GM21576 (cell line): ENCODE data around the gene HMX3.

Experiments
- ATAC-seq: cut with Tn5 transposase; IDR thresholded peaks from one replicate; pipeline ENCODE4 v1.9.1; 2021; ENCODE audit warnings: mild to moderate bottlenecking, moderate library complexity; ENCODE audit not compliant: unreplicated experiment

Gene HMX3

GRCh38 chr10:123134343-123134914 is 1.3 kb upstream of the HMX3 start:
- no peak for ATAC-seq

- no peak for ATAC-seq
Measured at GRCh38 chr10:123134915-123135414, 805 bp upstream of the HMX3 start.

- no peak for ATAC-seq
Measured at GRCh38 chr10:123136221-123136805, 543 bp downstream of the HMX3 start.

- no peak for ATAC-seq
Measured at GRCh38 chr10:123136806-123137642, 1.3 kb downstream of the HMX3 start.

GRCh38 chr10:123139165-123139520 is 3.4 kb downstream of the HMX3 start:
- ATAC-seq = no peak

- no peak for ATAC-seq
Measured at GRCh38 chr10:123139521-123140163, 3.9 kb downstream of the HMX3 start.

- no peak for ATAC-seq
Measured at GRCh38 chr10:123140164-123140982, 4.6 kb downstream of the HMX3 start.

- ATAC-seq = no peak
Measured at GRCh38 chr10:123140983-123141390, 5.2 kb downstream of the HMX3 start.

- ATAC-seq = no peak
Measured at GRCh38 chr10:123141791-123142700, 6.3 kb downstream of the HMX3 start.

- no peak for ATAC-seq
Measured at GRCh38 chr10:123142701-123143161, 7.0 kb downstream of the HMX3 start.

GRCh38 chr10:123143162-123143824 is 7.5 kb downstream of the HMX3 start:
- ATAC-seq = no peak

GRCh38 chr10:123143825-123144168 is 8.0 kb downstream of the HMX3 start:
- no peak for ATAC-seq

GRCh38 chr10:123144697-123145541 is 9.1 kb downstream of the HMX3 start:
- no peak for ATAC-seq

GRCh38 chr10:123145542-123146012 is 9.8 kb downstream of the HMX3 start:
- no peak for ATAC-seq

- no peak for ATAC-seq
Measured at GRCh38 chr10:123146013-123146893, 10.5 kb downstream of the HMX3 start.

- no peak for ATAC-seq
Measured at GRCh38 chr10:123146894-123147634, 11.3 kb downstream of the HMX3 start.
